ENCODE results near the gene MEIS3.

MEIS3 gene

DNA sequence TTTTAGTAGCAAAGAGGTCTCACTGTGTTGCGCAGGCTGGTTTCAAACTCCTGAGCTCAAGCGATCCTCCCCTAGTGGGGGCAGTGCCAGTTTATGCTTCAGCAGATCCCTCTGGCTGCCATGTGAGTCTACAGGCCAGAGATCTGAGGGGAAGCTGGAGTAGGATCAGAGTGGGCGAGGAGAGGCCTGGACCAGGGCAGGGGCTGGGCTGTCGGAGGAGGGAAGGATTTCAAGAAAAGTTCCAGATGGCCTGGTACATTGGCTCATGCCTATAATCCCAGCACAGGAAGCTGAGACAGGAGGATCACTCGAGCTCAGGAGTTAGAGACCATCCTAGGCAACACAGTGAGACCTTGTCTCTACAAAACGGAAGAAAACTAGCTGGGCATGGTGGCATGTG lies 60.4 kb downstream of the MEIS3 start:
- no peak for DNase-seq (ENCODE audit: low spot score)

DNA sequence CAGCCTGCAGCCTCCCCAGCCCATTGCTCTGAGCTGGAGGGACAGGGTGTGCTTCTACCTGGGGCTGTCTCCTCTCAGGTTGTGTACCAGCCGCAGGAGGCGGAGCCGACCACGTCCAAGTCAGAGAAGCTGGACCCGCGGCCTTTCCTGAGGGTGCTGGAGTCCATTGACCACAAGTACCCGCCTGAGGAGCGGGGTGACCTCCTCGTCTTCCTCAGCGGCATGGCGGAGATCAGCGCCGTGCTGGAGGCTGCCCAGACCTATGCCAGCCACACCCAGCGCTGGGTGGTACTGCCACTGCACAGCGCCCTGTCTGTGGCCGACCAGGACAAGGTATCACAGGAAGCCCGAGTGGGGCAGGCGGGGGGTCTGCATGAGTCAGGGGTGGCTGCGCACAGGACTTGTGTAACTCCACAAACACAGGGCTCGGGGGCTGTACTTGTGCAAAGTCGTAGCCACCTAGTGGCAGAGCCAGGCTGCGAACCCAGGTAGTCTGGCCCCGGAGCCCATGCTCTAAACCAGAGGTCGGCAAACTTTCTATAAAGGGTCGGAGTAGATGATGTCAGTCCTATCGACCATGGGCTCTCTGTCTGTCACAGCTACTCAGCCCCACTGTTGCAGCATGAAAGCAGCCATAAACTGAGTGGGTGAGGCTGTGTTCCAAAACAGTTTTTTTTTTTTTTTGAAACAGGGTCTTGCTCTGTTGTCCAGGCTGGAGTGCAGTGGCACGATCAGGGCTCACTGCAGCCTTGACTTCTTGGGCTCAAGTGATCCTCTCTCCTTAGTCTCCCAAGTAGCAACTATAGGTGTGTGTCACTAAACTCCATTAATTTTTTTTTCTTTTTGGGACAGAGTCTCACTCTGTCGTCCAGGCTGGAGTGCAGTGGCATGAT lies 61.3 kb downstream of the MEIS3 start:
- no peak for DNase-seq (ENCODE audit: low spot score)

DNA sequence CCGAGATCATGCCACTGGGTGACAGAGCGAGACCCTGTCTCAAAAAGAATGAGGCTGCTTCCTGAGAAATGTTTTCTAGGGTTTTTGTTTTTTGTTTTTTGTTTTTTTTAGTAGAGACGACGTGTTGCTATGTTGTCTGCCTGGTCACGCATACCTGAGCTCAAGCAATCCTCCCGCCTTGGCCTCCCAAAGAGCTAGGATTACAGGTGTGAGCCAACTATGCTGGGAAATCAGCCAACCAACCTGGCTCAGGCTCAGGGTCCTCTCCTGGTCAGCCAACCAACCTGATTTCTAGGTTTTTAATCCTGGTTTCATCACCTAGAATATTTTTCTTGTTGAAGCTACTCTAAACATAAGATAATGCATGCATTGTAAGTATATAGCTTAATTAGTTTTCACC lies 62.4 kb downstream of the MEIS3 start:
- DNase-seq (ENCODE audit: low spot score): no peak

DNA sequence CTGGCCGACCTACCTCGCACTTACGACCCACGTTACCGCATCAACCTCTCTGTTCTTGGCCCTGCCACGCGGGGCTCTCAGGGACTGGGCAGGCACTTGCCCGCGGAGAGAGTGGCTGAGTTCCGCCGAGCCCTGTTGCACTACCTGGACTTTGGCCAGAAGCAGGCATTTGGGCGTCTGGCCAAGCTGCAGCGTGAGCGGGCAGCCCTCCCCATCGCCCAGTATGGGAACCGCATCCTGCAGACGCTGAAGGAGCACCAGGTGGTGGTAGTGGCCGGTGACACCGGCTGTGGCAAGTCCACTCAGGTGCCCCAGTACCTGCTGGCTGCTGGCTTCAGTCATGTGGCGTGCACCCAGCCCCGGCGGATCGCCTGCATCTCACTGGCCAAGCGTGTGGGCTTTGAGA lies 66.0 kb downstream of the MEIS3 start:
- no peak for DNase-seq (ENCODE audit: low spot score)

Measured in HuH-7.5 (cell line).